GM12864 (cell line): Measurements from ENCODE around the gene ADAM22.
"Not testable (repeated sequence)": the region's sequence is repeated elsewhere in the genome, so short reads cannot be mapped to it uniquely, and the experiment has no call there.

Source experiments
- DNase-seq: peaks from one replicate; pipeline ENCODE4 v3.0.0-alpha.2; 2011; ENCODE audit warnings: low read depth
- H3K4me3 ChIP-seq: 2 replicates; pipeline ENCODE4 v1.5.1; 2011; ENCODE audit warnings: mild to moderate bottlenecking, low read depth, low read length, control low read depth
- TF ChIP-seq, protein P1 (sequence below): IDR thresholded peaks from 2 replicates; pipeline ENCODE4 v1.5.1; 2011; ENCODE audit warnings: low read depth, mild to moderate bottlenecking, moderate library complexity, low read length, control low read depth, inconsistent platforms; ENCODE audit errors: missing control alignments

ADAM22 gene

DNA sequence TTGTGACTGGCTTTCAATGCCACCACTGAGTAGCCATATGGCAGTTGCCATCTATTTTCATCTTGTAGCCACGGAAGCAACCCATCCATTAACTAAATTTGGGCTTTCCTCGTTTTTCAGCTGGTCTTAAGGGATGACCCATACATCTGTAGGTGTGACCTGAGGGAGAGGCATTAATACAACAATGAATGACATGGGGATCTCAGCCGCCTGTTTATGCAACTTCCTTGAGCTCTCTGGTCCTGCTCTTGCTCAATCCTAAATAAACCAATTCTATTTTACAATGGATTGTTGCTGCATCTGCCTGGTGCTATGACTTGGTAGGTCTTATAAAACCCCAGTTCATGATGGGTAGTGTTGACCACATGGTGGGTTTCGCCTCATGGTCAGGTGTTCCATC lies 21.9 kb upstream of the ADAM22 start:
- TF ChIP-seq, protein P1, sequence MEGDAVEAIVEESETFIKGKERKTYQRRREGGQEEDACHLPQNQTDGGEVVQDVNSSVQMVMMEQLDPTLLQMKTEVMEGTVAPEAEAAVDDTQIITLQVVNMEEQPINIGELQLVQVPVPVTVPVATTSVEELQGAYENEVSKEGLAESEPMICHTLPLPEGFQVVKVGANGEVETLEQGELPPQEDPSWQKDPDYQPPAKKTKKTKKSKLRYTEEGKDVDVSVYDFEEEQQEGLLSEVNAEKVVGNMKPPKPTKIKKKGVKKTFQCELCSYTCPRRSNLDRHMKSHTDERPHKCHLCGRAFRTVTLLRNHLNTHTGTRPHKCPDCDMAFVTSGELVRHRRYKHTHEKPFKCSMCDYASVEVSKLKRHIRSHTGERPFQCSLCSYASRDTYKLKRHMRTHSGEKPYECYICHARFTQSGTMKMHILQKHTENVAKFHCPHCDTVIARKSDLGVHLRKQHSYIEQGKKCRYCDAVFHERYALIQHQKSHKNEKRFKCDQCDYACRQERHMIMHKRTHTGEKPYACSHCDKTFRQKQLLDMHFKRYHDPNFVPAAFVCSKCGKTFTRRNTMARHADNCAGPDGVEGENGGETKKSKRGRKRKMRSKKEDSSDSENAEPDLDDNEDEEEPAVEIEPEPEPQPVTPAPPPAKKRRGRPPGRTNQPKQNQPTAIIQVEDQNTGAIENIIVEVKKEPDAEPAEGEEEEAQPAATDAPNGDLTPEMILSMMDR = no peak
- H3K4me3 ChIP-seq = no peak overlapping the region
- DNase-seq = no peak

DNA sequence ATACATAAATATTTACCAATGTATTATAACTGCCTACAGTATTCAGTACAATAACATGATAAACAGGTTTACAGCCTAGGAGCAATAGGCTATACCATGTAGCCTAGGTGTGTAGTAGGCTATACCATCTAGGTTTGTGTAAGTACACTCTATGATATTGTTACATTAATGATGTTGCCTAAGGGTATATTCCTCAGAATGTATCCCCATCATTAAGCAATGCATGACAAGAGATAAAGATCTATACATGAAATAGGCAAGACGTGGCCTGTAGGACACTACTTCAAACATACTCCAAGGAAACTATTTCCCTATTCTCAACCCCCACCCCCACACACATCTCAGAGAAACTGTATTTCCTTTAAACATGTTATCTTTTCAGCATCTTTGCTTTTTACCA lies 15.3 kb upstream of the ADAM22 start:
- TF ChIP-seq, protein P1 = no peak
- no peak for DNase-seq
- H3K4me3 ChIP-seq = no peak overlapping the region

DNA sequence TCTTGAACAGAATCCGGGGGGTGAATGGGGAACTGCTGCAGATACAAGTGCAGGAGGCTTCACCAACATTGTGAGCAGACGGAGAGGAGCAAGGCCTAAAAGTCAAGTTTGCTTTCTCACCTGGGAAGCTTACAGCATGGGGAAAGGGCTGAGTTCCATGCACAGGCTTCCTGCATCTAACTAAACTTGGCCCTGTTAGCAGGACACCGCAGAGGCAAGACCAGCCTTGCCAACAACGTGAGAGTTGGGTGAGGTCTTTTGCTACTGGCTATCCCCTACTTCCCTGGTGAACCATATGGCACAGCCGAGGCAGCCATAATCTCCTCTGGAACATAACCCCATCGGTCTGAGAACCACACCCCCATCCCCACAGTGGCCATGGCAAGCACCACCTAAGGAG lies 14.2 kb upstream of the ADAM22 start:
- TF ChIP-seq, protein P1 = no peak
- no peak for DNase-seq
- no peak overlapping the region for H3K4me3 ChIP-seq

DNA sequence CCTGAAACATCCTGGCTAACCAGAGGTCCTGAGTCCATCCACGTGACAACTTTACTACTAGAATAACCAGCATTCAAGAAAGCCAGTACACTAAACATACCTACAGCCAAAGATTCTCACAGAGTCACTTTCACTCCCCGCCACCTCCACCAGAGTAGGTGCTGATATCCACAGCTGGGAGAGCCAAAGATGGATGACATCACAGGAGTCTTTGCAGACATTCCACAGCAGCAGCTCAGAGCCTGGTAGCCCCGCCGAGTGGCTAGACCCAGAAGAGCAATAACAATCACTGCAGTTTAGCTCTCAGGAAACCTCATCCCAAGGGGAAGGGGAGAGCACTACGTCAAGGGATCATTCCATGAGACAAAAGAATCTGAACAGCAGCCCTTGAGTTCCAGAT lies 13.5 kb upstream of the ADAM22 start:
- no peak overlapping the region for H3K4me3 ChIP-seq
- no peak for DNase-seq
- TF ChIP-seq, protein P1 = no peak

DNA sequence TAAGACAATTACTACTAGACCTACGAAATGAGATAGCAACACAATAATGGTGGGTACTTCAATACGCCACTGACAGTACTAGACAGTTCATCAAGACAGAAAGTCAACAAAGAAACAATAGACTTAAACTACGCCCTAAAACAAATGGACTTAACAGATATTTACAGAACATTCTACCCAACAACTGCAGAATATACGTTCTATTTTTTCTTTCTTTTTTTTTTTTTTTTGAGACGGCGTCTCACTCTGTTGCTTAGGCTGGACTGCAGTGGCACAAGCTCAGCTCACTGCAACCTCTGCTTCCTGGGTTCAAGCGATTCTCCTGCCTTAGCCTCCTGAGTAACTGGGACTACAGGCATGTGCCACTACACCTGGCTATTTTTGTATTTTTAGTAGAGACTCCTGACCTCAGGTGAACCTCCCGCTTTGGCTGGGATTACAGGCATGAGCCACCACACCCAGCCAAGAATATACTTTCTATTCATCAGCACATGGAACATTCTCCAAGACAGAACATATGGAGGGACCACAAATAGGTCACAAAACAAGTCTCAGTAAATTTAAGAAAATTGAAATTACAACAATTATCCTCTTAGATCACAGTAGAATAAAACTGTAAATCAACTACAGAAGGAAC lies 11.2 kb upstream of the ADAM22 start:
- not testable (repeated sequence) for DNase-seq, H3K4me3 ChIP-seq

DNA sequence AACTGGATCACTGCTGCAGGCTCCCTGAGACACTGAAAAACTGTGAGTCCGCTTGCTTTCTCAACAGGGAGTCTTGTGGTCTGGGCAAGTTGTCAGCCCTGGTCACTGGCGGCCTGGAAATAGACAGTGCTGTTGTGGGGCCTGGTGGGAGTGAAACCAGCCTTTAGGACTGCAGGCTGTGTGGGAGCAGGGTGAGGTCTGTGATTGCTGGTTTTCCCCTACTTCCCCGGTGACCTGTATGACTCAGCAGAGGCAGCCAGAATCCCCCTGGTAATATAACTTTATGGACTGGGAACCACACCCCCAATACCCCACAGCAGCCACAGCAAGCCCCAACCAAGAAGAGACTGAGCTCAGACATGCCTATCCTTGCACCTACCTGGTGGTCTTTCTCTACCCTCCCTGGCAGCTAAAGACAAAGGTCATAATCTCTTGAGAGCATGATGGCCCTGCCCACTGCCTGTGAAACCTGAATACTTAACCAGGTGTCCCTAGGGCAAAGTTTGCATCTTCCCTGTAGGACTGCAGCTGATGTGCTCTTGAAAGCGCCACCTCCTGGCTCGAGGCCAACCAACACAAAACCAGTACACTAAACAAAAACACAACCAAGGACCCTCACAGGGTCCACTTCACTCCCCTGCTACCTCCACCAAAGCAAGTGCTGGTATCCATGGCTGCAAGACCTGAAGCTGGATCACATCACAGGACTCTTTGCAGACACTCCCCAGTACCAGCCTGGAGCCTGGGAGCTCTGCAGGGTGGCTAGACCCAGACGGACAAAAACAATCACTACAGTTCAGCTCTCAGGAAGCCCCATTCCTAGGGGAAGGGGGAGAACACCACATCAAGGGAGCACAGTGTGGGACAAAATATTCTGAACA lies 7.2 kb upstream of the ADAM22 start:
- TF ChIP-seq, protein P1 = peak; percentile 53
- H3K4me3 ChIP-seq = peak overlapping the region; percentile 42
- peak; percentile 87 for DNase-seq

DNA sequence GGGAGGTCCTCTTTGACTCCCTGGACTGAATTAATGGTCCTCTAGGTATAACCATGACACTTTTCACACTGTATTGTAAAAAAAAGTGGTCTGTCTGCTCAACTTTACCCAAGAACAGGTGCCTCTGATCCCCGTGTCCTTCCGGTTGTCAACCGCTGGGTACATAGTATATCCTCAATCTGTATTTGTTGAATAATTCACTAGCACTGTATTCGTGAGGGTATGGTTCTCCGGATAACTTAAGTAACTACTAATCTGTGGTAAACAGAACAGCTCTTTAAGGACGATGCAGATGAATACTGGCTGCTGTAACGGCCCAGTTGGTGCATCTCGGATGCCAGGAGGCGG lies 472 bp upstream of the ADAM22 start:
- peak overlapping the region; percentile 97 for H3K4me3 ChIP-seq
- TF ChIP-seq, protein P1 = no peak
- DNase-seq = no peak
